ENCODE results near the gene ZNF687. TPM values are rescaled to one million over a fixed set of nuclear protein-coding genes. Genes with fewer than 3 reads are reported as not detected.
A peak's percentile ranks its signal among the peaks of the same experiment; 100 is the strongest.

The ZNF687 gene
- total RNA-seq, 1 experiment from 2014 or later = 17.6 TPM

DNA sequence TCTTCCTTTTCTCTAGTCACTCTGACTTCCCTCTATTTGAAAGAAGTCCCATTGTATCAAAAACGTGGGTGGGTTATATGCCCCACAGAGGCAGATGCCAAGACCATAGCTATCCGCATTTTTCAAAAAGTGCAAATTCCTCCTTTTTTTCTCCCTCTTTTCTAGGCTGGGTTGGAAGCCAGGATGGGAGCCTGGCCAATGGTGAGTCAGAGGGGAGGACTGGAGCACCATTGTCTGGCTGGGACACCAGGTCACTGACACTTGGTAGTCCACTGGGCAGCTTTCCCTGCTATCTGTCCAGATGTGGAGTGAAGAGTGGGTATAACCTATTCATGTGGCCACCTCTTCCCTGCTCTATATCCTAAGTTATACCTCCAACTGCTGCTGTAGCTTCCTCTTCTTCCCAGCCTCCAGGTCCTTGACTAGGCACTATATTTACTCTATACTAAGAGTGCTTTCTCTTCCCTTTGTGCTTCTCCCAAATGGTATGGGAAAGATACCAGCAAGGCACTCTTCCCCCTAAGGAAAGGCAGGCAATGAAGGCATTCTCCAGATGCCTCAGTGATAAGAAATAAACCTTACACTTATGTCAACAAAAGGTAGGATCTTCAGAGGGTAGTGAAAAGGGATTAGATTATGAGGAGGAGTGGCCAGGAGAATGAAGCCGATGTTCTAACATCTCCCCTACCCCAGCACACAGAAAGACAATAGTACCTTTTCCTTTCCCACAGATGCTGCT, 32.2 kb downstream of the ZNF687 start:
- Histone ChIP-seq H3K36me3 (peaks cover 14% of the 10 kb centered on the region), H3K4me1 (peaks cover 44% of the 10 kb centered on the region), H3K4me3 (no peak overlapping the region), H3K27ac (peak overlapping the region; percentile 29; the same call in 1 of the 2 replicates), H3K27me3 (no peaks in the 10 kb centered on the region), H3K9me3 (replicated peaks) (no peaks in the 10 kb centered on the region)
- DNase-seq = peak; percentile 32 to 45

DNA sequence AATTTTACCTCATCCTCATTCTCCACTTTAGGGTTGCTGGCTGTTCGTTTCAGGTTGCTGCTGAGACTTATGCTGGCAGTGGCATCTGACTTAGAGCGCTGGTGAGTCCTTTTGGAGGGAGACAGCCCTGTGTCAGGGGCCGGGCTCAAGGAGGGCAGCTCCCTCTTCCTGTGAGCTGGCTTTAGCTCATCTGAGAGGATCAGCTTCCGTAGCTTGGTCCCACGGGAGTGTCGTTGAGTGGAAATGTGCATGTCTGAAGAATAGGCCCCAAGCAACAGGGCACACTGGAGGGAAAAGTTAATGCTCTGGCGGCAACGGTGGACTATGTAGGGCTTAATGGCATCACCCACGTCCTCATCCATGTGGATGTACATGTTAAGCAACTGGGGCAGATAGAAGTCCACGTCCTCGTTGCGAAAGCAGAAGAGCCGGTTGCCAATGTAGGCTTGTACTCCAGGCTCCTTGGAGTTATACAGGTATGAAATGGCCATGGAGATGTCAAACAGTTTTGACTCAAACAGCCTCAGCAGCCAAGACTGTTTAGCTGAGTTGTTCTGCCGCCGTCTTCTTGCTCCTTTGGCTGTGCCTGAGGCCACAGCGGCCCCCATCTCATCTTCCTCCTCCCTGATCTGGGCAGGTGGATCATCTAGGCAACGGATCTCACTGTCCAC, 33.6 kb downstream of the ZNF687 start:
- Histone ChIP-seq H3K9me3 (replicated peaks) (no peaks in the 10 kb centered on the region), H3K27me3 (no peaks in the 10 kb centered on the region), H3K4me1 (peaks cover 33% of the 10 kb centered on the region), H3K27ac (no peak overlapping the region), H3K36me3 (peaks cover 14% of the 10 kb centered on the region), H3K4me3 (no peak overlapping the region)
- DNase-seq = no peak

DNA sequence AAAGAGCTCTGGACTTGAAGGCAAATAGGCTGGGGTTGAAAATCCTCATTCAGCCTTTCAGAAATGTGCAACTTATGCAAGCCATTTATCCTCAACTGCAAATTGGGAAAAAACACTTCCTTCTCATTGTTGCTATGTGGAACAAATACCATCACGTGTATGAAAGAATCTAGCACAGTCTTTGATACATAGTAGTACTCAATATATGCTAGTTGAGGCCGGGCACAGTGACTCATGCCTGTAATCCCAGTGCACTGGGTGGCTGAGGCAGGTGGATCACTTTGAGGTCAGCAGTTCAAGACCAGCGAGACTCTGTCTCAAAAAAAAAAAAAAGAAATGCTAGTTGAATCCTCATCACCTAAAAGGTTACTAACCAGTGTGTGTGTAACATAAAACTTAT, 36.9 kb downstream of the ZNF687 start:
- H3K36me3 ChIP-seq = peaks cover 19% of the 10 kb centered on the region
- no peaks in the 10 kb centered on the region for H3K27me3 ChIP-seq

DNA sequence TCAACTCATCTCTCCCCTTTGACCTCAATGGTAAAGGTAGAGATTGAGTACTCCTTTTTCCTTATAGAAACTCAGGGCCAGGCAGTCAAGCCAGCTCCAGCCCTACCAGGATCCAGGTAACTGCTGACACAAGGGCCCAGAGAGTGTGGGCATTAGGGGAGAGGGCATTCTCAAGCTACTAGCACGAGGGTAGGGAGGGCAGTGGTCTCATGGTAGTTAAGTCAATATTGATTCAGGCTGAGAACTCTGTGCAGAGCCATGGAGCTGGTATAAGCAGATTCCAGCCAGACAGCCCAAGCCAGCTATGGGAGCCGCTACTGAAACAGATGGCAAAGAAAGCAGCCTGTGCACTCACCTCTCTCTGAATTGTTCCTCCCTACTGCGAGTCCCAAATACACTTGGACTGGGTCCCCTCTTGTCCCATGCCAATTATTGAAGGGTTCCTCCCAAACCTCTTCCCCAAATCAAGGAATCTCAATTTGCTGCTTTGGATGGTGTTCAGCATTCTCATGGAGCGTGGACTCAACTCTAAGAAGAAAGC, 42.4 kb downstream of the ZNF687 start:
- H3K36me3 ChIP-seq = peaks cover 8% of the 10 kb centered on the region; the same call in 1 of the 2 replicates
- H3K9me3 ChIP-seq (replicated peaks) = no peaks in the 10 kb centered on the region
- no peak overlapping the region for H3K4me3 ChIP-seq
- H3K27me3 ChIP-seq = no peaks in the 10 kb centered on the region
- no peak overlapping the region for H3K27ac ChIP-seq
- peaks cover 5% of the 10 kb centered on the region for H3K4me1 ChIP-seq
- no peak for DNase-seq

More for the DNA sequence above, 36.9 kb downstream of the ZNF687 start:
- peaks cover 7% of the 10 kb centered on the region for H3K4me1 ChIP-seq
- no peaks in the 10 kb centered on the region for H3K9me3 ChIP-seq (replicated peaks)
- no peak for DNase-seq
- H3K4me3 ChIP-seq = no peak overlapping the region
- H3K27ac ChIP-seq = no peak overlapping the region

DNA sequence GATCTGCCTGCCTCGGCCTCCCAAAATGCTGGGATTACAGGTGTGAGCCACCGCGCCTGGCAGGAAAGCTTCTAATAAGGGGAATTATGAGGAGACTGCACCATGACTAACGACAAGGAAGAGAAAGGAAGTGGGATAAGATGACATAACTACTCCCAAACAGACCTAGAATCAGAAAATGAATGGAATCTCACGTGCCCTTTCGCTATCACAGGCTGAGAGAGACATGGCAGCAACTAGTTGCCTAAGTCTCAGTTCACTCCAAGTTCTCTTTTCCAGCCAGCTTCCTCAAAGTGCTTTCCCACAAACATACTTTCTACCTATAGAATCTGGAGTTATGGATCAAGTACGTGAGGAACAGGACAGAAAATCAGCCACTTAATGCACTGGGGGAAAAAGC, 43.1 kb downstream of the ZNF687 start:
- no peak for DNase-seq
- H3K4me3 ChIP-seq = no peak overlapping the region
- peaks cover 8% of the 10 kb centered on the region; the same call in 1 of the 2 replicates for H3K36me3 ChIP-seq
- no peaks in the 10 kb centered on the region for H3K27me3 ChIP-seq
- H3K4me1 ChIP-seq = peaks cover 5% of the 10 kb centered on the region
- H3K27ac ChIP-seq = peak overlapping the region; percentile 31
- H3K9me3 ChIP-seq (replicated peaks) = no peaks in the 10 kb centered on the region

DNA sequence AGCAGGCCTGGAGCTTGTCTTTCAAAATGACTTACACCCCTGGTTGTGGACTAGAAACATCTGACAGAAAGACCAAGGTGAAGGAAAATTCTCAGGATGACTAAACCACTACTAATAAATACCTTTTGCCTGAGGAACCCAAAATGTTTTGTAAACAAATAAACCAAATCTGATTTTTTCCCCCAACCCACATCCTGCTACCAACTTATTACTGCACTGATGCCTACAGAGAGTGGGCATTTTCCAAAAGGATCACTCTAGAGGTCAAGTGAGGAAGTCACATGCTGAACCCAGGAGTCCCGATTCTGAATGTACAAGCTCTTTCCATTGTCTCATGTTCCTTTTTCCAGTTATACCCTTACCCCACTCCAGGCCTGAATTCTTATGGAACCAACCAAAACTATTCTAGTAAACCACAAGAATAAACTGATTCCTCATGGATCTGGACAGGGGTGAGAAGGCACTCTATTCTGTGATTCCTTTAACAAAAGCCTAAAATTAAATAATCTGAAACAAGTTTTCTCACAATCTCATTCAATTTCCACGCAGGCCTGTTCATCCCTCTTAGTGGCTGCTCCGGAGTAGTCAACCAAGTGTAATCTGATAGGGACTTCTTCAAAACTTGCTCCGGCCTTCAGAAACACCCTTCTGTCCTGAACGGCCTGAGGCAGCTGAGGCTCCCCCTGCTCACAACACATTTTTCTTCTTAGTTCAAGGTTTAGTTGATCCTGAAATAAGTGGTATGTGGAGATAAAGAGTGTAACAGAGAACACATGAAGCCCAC, 43.7 kb downstream of the ZNF687 start:
- no peak for DNase-seq
- peaks cover 8% of the 10 kb centered on the region; the same call in 1 of the 2 replicates for H3K36me3 ChIP-seq
- no peaks in the 10 kb centered on the region for H3K27me3 ChIP-seq
- peak overlapping the region; percentile 76 for H3K4me3 ChIP-seq
- H3K27ac ChIP-seq = peak overlapping the region; percentile 31
- no peaks in the 10 kb centered on the region for H3K9me3 ChIP-seq (replicated peaks)
- peaks cover 5% of the 10 kb centered on the region for H3K4me1 ChIP-seq

DNA sequence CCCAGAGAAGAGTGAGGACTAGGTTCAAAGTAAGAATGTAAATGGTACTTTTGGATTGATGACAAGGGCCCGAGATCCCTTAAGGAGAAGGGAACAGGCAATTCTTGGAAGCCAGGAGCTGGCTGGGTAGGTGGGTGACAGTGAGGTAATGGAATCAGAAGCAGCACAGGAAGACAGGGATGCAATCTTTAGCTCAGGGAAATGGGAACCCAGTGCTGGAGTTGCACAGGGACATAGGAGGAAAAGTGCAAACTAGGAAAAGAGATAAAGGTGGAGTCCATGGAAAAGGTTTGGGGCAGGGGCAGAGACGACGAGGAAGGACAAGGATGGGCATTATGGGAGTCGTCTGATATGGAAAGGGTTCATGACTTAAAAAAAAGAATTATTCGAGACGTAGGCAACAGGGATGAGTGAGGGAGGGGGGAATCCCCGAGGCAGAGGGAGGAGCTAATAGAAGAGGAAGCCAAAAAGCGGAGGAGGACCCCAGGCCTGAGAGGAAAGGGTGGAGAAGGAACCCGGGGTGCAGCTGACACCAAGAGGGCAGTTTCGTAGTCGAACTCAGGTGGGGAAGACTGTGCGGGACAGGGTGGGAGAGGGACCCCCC, 44.6 kb downstream of the ZNF687 start:
- peaks cover 5% of the 10 kb centered on the region for H3K4me1 ChIP-seq
- no peaks in the 10 kb centered on the region for H3K9me3 ChIP-seq (replicated peaks)
- peaks cover 8% of the 10 kb centered on the region; the same call in 1 of the 2 replicates for H3K36me3 ChIP-seq
- H3K27me3 ChIP-seq = no peaks in the 10 kb centered on the region
- peak; percentile 56 to 62 for DNase-seq
- peak overlapping the region; percentile 76 for H3K4me3 ChIP-seq
- peak overlapping the region; percentile 99 for H3K27ac ChIP-seq

DNA sequence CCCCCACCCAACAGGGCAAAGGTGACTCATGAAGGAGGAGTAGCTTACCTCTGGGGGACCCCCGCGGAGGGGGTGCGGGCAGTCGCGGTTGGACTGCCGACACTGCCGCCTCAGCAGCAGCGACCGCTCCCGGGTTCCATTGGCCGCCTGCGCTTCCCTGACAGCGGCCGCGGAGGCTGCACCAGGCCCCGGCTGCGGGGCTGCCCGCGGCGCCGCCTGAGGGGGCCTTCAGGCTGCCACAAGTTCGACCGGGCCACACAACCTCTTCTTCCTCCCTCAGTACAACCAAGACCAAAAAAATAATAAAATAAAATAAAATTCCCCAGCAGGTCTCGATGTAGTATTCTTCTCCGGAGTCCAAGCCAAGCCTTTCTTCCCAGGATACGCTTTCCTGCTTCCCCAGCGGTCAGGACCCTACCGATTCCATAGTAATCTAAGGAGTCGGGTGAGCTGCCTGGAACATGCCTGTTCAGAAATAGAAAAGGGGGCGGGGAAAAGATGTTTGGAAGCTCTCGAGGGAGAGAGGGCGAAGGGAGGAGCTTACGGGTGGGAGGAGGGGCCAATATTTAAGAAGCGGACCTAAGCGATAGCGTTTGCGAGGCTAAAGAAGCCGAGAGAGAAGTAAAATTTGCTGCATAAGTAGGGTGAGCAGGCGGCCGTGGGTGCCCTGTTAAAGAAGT, 45.3 kb downstream of the ZNF687 start, which contains the start of gene PI4KB:
TSS of gene PI4KB (minus strand) at position 194 of the 680 bp plus-strand sequence. CDS start 10,935 bp downstream, outside the sequence.
- H3K4me3 ChIP-seq = peak within 1 kb of the TSS; percentile 76
- peaks cover 8% of the 10 kb centered on the region; the same call in 1 of the 2 replicates for H3K36me3 ChIP-seq
- no peaks in the 10 kb centered on the region for H3K9me3 ChIP-seq (replicated peaks)
- no peaks in the 10 kb centered on the region for H3K27me3 ChIP-seq
- DNase-seq = peak; percentile 96 to 98
- peak within 1 kb of the TSS; percentile 99 for H3K27ac ChIP-seq
- peaks cover 5% of the 10 kb centered on the region for H3K4me1 ChIP-seq

DNA sequence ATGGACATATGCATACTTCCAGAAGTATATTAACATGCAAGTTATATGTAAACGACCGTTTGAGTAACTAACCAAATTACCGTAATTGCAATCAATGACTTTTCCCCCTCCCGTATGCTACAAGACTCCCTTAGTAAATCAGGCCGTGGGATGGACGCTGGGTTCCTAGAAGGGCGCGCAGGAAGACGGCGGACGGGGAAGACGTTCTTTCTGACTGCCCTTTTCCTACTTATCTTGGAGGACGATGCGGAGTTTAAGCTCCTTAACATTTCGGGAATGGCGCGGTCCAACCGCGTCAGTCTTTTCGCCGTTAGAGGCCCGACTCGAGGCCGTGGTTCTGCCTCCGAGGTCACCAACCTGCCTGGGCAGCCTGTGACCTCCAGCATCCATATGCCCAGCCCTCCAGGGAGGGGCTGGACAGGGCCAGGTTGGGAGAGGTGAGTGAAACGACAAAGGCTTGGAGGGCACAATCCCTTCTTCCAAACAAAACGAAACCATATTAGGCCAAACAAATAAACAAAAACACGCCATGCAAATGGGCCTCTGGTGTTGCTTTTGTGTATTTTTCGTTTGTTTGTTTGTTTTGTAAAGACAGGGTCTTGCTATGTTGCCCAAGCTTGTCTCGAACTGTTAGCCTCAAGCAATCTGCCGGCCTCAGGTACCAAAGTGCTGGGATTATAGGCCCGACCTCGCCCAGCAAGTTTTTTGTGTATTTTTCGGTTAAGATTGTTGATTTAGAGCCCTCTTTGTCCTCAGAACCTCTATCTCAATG, 46.0 kb downstream of the ZNF687 start:
- H3K27ac ChIP-seq = no peak overlapping the region; the same call in 1 of the 2 replicates
- H3K4me1 ChIP-seq = peaks cover 5% of the 10 kb centered on the region
- peak overlapping the region; percentile 76 for H3K4me3 ChIP-seq
- peaks cover 8% of the 10 kb centered on the region; the same call in 1 of the 2 replicates for H3K36me3 ChIP-seq
- H3K9me3 ChIP-seq (replicated peaks) = no peaks in the 10 kb centered on the region
- DNase-seq = no peak
- H3K27me3 ChIP-seq = no peaks in the 10 kb centered on the region

DNA sequence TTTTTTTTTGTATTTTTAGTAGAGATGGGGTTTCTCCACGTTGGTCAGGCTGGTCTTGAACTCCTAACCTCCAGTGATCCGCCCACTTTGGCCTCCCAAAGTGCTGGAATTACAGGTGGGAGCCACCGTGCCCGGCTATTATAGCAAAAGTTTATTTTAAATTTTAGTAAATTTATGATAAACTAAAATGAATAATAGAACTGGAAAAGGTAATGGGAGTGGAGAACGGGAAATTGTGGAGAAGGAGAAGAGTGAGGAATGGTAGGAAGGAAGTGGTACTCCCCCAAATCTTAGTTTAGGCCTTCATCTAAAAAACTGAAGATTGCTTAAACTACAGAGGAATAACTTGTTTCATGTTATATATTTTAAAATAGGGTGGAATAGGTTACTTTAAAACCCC, 52.7 kb downstream of the ZNF687 start:
- Histone ChIP-seq H3K36me3 (no peaks in the 10 kb centered on the region), H3K4me3 (no peak overlapping the region), H3K27me3 (no peaks in the 10 kb centered on the region), H3K4me1 (no peaks in the 10 kb centered on the region), H3K27ac (no peak overlapping the region), H3K9me3 (replicated peaks) (no peaks in the 10 kb centered on the region)
- no peak for DNase-seq

DNA sequence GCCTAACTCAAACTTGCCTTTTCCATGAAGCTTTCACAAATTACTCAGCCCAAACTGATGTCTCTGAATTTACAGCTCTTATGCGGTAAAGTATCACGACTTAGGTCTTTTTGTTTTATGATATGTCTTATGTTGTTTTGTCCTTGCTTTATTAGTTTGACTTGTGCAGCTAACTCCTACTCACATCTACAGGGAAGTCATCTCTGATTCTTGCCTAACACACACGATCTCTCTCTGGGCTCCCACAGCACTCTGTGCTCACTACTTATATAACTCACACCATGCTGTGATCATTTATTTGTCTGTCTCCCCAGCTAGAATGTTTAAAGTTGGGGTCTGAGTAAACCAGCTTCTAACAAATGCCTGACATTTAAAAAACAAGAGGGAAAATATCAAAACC, 54.5 kb downstream of the ZNF687 start:
- H3K4me1 ChIP-seq = peaks cover 4% of the 10 kb centered on the region; the same call in 1 of the 2 replicates
- no peaks in the 10 kb centered on the region for H3K36me3 ChIP-seq
- DNase-seq = no peak
- H3K27me3 ChIP-seq = no peaks in the 10 kb centered on the region
- no peak overlapping the region for H3K27ac ChIP-seq
- H3K9me3 ChIP-seq (replicated peaks) = no peaks in the 10 kb centered on the region
- H3K4me3 ChIP-seq = no peak overlapping the region

DNA sequence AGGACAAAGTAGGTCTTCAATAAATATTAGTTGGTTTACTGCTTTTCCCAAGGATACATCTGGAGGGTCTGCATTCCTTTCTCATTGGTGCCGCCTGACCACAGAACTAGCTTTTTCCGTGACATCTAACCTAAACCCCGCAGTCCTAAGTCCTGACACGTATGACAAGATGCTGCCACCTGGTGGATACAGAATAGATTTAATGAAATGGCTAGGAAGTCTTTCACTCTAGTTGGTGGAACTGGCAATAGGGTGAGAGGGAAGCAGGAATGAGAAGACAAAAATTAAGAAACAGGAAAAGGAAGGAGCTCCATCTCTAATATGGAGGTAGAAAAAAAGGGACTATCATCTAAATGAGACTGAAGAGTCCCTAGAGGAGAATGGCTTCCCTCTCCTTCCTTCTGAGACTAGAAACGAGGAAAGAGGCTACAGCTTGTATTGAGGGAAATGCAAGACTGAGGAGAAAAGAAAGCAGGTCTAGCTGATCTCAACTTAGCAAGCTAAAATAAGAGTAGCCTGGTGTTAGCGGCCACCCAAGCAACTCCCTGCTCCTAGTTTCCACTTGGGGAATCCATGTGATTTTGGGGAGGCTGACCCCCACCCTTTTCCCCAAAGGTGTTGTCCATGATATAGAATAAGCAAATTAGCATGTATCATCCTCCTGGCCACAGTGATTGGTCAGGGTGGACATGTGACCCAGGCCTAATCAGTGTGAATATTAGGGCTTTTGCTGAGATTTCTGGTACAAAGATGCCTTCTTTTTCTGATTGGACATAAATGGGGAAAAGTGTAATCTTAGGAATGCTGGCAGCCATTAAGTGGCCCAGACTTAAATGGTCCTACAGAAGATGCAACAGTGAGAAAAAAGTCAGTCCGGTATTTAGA, 59.0 kb downstream of the ZNF687 start:
- no peak overlapping the region for H3K27ac ChIP-seq
- H3K36me3 ChIP-seq = 0 out of 2 replicates have a peak, but pooled peaks cover 5% of the 10 kb centered on the region
- peaks cover 4% of the 10 kb centered on the region; the same call in 1 of the 2 replicates for H3K4me1 ChIP-seq
- H3K27me3 ChIP-seq = no peaks in the 10 kb centered on the region
- H3K9me3 ChIP-seq (replicated peaks) = no peaks in the 10 kb centered on the region
- H3K4me3 ChIP-seq = no peak overlapping the region
- DNase-seq = peak; percentile 65 to 91

All from SJCRH30 (cell line).